ENCODE data around the gene TSSK3. TPM values are rescaled to one million over a fixed set of nuclear protein-coding genes. Genes with fewer than 3 reads are reported as not detected.

TSSK3 gene
- total RNA-seq, 4 donors from 2014 or later, result 0.48 TPM; not detected in 3

- ATAC-seq (ENCODE audit: low FRiP score) (no peak), DNase-seq (ENCODE audit: low spot score) (no peak)
- TF ChIP-seq CTCF (IDR thresholded peaks at IDR 0.05), result no peak
These were observed 1.4 kb downstream of the TSSK3 start for GRCh38 chr1:32363713-32364112.

DNA sequence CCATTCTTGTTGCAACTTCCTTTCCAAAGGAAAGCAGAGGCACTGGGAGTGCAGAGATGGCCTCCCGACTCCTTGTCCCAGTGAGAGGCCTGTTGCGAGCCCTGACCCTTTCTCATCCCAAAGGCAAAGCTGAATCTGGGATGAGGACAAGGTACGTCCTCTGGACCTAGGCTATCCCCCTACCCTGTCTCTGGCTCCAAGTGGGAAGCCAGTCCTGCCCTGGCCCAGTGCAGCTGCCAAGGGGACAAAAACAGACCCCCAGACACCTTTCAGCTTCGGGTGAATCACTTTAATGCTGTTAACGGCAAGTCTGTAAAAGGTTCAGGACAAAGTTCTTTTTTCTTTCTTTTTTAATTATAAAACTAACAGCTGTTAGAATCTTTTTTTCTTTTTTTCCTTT, 2.5 kb downstream of the TSSK3 start:
- ATAC-seq (ENCODE audit: low FRiP score), result no peak
- no peak for DNase-seq (ENCODE audit: low spot score)
- no peak for TF ChIP-seq CTCF (IDR thresholded peaks at IDR 0.05)

- TF ChIP-seq CTCF (IDR thresholded peaks at IDR 0.05), result no peak
- no peak for DNase-seq (ENCODE audit: low spot score)
- no peak for ATAC-seq (ENCODE audit: low FRiP score)
These were observed 3.1 kb downstream of the TSSK3 start for GRCh38 chr1:32365445-32365844.

GRCh38 chr1:32367912-32368635, 5.7 kb downstream of the TSSK3 start:
- DNase-seq (ENCODE audit: low spot score), result no peak
- ATAC-seq (ENCODE audit: low FRiP score), result no peak
- no peak for TF ChIP-seq CTCF (IDR thresholded peaks at IDR 0.05)

DNA sequence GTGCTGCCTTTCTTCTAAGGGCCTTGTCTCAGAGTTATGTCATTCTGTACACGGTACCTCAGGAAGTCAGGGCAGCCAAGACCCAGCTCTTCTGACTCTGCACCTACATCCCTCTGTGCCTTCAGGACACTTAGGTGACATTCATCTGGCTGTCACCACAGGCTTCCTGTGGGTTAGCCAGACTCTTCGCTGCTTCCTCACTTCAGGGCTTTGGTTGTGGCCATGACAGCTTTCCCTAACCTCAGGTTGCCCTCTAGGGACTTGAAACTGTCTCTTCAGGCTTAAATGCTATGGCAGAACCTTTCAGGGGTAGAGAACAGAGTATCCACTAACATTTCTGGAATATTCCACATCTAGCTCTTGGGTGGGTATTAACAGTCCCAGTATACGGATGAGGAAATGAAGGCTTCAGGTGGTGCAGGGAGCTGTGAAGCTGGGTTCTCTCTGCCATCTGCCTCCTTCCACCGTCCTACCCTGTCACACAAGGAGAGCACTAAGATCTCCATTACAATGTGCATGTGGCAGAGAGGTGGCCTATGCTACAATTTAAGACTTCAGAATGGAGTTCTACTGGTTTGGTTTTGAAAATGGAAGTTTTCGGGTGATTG, 9.9 kb downstream of the TSSK3 start:
- DNase-seq (ENCODE audit: low spot score) (no peak), ATAC-seq (ENCODE audit: low FRiP score) (no peak)
- TF ChIP-seq CTCF (IDR thresholded peaks at IDR 0.05), result no peak

DNA sequence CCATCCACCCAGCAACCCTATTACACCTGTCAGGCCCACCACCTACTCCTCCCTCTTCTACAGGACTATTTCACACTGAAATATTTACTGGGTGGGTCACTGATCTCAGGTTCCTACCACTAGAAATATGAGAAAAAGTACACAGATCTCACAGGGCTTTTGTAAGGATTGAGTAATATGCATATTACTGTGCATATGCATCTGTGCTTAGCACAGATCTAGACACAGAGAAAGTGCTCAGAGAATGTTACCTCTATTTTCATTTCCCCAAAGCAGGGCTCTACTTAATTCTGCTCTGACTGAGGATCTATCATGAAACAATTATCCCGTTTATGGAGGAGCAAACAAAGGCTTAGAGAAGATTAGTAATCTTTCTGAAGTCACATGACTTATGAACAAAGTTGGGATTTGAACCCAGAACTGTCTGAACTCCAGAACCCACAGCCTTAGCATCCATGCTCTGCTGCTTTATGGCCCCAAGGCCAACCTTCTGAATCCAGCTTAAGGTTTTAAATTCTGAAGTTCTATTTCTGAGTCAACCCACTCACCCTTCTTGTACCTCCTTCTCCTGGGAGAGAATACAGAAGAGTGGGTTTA, 11.8 kb downstream of the TSSK3 start:
- no peak for TF ChIP-seq CTCF (IDR thresholded peaks at IDR 0.05)
- ATAC-seq (ENCODE audit: low FRiP score) (no peak), DNase-seq (ENCODE audit: low spot score) (no peak)

DNA sequence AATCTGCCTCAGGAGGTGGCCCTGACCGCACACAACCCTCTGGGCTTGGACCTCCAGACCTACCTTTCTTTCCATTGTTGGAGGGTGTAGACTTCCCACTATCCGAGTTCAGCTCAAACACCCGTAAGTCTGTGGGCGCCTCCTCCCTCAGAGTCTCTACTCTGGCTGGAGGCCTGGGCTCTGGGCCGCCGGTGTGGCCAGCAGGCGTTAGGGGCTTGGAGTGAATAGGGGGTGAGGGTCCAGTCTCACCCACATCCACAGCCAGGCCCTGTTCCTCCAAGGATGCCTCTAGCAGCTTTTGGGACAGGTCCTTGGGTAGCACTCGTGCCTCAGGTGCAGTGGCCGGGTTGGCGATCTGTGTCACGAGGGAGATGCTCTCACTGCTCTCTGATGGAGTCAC, 13.9 kb downstream of the TSSK3 start:
- TF ChIP-seq CTCF (IDR thresholded peaks at IDR 0.05), result no peak
- ATAC-seq (ENCODE audit: low FRiP score) (no peak), DNase-seq (ENCODE audit: low spot score) (no peak)
